GM12874 (cell line): ENCODE data around the gene SELENOM.

ENCODE experiments used
- CTCF ChIP-seq: IDR thresholded peaks from 2 replicates; pipeline ENCODE4 v1.5.1; 2011; ENCODE audit warnings: low read depth, mild to moderate bottlenecking, control low read depth, low read length, moderate library complexity; ENCODE audit not compliant: insufficient read depth

Gene SELENOM

GRCh38 chr22:31099841-31100761 lies 7.3 kb downstream of the SELENOM start:
- TF ChIP-seq CTCF: no peak

GRCh38 chr22:31099386-31099785 lies 8.0 kb downstream of the SELENOM start:
- TF ChIP-seq CTCF: no peak

- TF ChIP-seq CTCF: no peak
Observed at GRCh38 chr22:31098632-31099110, 8.7 kb downstream of the SELENOM start.

- TF ChIP-seq CTCF: no peak
Observed at GRCh38 chr22:31097941-31098631, 9.3 kb downstream of the SELENOM start.

GRCh38 chr22:31096657-31097279 lies 10.6 kb downstream of the SELENOM start:
- no peak for TF ChIP-seq CTCF

- TF ChIP-seq CTCF: no peak
Observed at GRCh38 chr22:31095637-31096249, 11.6 kb downstream of the SELENOM start.

- no peak for TF ChIP-seq CTCF
Observed at GRCh38 chr22:31094741-31095140, 12.6 kb downstream of the SELENOM start.
